ENCODE results near the gene TCF3. TPM values are rescaled to one million over a fixed set of nuclear protein-coding genes. Genes with fewer than 3 reads are reported as not detected.

Gene TCF3
- total RNA-seq, 1 donor, result 55.0 TPM

DNA sequence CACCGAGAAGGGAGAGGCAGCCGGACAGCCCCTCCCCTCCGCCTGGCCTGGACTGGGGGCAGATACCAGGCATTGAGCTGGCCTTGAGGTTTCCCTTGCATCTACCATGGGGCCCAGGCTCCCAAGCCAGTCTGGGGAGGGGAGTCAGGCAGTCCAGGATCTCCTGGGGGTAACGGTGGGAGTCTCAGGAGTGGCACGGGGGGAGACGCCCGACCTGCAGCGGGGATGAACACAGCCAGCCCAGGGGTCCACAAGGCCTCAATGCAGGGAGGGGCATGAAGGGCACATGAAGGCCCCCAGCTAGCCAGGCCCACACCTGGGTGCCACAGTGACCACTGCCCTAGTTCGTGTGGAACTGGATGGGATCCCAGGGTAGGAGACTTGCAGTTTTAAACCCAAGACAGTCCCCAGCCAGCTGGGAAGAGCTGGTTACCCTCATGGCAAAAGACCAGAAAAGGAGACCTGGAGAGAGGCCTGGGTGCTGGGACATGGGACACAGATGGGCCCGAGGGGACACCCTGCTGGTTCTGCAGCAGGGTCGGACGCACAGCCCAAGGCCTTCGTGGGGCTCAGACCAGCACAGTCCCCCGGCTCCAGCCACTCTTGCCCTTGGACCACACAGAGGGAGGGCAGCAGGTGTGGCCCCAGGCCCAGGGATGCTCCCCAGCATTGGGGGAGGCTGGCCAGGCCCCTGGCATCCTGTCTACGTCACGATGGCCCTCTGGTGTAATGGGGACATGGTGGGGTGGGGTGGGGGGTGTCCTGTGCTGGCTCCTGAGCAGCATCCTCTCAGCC is 42.5 kb downstream of the TCF3 start:
- H3K4me1 ChIP-seq (ENCODE audit: insufficient read depth, low read length), result peaks cover 9% of the 10 kb centered on the region
- no peak overlapping the region for H2AFZ ChIP-seq (ENCODE audit: low read length)
- H3K9me3 ChIP-seq (ENCODE audit: low read depth, low read length), result no peaks in the 10 kb centered on the region
- H3K4me2 ChIP-seq (ENCODE audit: insufficient read depth, low read length), result no peak overlapping the region
- H3K4me3 ChIP-seq (ENCODE audit: insufficient read depth, low read length), result no peak overlapping the region
- TF ChIP-seq, protein P1, sequence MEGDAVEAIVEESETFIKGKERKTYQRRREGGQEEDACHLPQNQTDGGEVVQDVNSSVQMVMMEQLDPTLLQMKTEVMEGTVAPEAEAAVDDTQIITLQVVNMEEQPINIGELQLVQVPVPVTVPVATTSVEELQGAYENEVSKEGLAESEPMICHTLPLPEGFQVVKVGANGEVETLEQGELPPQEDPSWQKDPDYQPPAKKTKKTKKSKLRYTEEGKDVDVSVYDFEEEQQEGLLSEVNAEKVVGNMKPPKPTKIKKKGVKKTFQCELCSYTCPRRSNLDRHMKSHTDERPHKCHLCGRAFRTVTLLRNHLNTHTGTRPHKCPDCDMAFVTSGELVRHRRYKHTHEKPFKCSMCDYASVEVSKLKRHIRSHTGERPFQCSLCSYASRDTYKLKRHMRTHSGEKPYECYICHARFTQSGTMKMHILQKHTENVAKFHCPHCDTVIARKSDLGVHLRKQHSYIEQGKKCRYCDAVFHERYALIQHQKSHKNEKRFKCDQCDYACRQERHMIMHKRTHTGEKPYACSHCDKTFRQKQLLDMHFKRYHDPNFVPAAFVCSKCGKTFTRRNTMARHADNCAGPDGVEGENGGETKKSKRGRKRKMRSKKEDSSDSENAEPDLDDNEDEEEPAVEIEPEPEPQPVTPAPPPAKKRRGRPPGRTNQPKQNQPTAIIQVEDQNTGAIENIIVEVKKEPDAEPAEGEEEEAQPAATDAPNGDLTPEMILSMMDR (IDR thresholded peaks at IDR 0.05; ENCODE audit: extremely low read depth, low read depth, low read length), result no peak
- no peaks in the 10 kb centered on the region for H4K20me1 ChIP-seq (ENCODE audit: insufficient read depth, low read length)
- H3K27me3 ChIP-seq (ENCODE audit: insufficient read depth, low read length), result no peaks in the 10 kb centered on the region
- peaks cover 4% of the 10 kb centered on the region for H3K79me2 ChIP-seq (ENCODE audit: insufficient read depth, low read length)
- no peak for DNase-seq (ENCODE audit: insufficient read length, low spot score, missing footprints)
- peaks cover 33% of the 10 kb centered on the region for H3K36me3 ChIP-seq (ENCODE audit: insufficient read depth, low read length)
- H3K27ac ChIP-seq (ENCODE audit: low read depth, low read length), result no peak overlapping the region

DNA sequence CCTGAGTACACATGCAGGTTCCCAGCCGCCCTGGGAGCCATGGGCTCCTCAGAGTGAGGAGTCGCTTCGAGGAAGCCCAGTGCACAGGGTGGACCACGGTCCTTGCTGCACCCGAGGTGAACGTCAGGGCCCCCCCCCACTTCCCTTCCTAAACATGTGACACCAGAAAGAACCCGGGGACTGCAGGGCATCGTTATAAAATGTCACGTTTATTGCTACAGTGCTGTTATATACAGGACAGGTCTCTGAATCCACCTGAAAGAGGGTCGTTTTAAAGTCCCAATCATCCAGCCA is 43.4 kb downstream of the TCF3 start:
- Histone ChIP-seq H2AFZ (ENCODE audit: low read length) (no peak overlapping the region), H3K4me3 (ENCODE audit: insufficient read depth, low read length) (no peak overlapping the region), H3K36me3 (ENCODE audit: insufficient read depth, low read length) (peaks cover 27% of the 10 kb centered on the region)

DNA sequence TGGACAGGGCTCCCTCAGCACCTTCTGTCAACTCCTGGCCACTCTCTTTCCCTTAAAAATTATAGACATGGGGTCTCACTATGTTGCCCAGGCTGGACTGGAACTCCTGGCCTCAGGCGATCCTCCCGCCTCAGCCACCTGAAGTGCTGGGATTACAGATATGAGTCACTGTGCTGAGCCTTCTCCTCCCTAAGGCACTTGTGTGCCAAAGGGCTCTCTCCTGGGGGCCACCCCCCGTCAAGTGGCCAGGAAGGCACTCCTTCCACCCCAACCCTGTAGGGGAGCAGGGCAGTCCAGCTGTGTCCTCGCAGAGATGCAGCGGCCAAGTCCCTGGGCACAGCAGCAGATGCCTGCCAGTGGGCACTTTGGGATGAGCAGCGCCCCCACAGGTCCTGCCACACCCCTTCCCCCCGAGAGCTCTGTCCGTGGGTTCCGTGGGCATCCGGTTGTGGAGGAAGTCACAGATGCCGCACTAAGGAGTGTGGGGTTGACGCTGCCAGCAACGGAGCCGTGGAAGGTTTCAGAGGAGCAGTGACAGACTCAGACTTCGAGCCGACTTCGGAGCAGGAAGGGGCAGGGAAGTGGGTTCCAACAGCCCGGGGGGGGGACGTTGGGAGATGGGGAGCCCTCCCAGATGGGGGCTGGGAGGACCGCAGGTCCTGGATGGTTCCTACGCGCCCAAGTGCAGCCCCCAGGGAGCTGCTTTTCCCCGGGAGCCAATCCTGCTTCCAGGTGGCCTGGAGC is 43.9 kb downstream of the TCF3 start:
- H3K27me3 ChIP-seq (ENCODE audit: insufficient read depth, low read length), result no peaks in the 10 kb centered on the region
- H3K79me2 ChIP-seq (ENCODE audit: insufficient read depth, low read length), result peaks cover 17% of the 10 kb centered on the region
- no peak for DNase-seq (ENCODE audit: insufficient read length, low spot score, missing footprints)
- H3K4me1 ChIP-seq (ENCODE audit: insufficient read depth, low read length), result peaks cover 15% of the 10 kb centered on the region
- no peak overlapping the region for H3K27ac ChIP-seq (ENCODE audit: low read depth, low read length)
- peaks cover 3% of the 10 kb centered on the region for H4K20me1 ChIP-seq (ENCODE audit: insufficient read depth, low read length)
- TF ChIP-seq, protein P1 (IDR thresholded peaks at IDR 0.05; ENCODE audit: extremely low read depth, low read depth, low read length), result no peak
- H3K4me3 ChIP-seq (ENCODE audit: insufficient read depth, low read length), result no peak overlapping the region
- no peaks in the 10 kb centered on the region for H3K9me3 ChIP-seq (ENCODE audit: low read depth, low read length)
- peaks cover 22% of the 10 kb centered on the region for H3K36me3 ChIP-seq (ENCODE audit: insufficient read depth, low read length)
- H3K4me2 ChIP-seq (ENCODE audit: insufficient read depth, low read length), result no peak overlapping the region
- no peak overlapping the region for H2AFZ ChIP-seq (ENCODE audit: low read length)

More for the DNA sequence above, 43.4 kb downstream of the TCF3 start:
- Histone ChIP-seq H3K27me3 (ENCODE audit: insufficient read depth, low read length) (no peaks in the 10 kb centered on the region), H3K4me1 (ENCODE audit: insufficient read depth, low read length) (peaks cover 14% of the 10 kb centered on the region), H3K9me3 (ENCODE audit: low read depth, low read length) (no peaks in the 10 kb centered on the region), H3K27ac (ENCODE audit: low read depth, low read length) (no peak overlapping the region), H3K4me2 (ENCODE audit: insufficient read depth, low read length) (no peak overlapping the region), H3K79me2 (ENCODE audit: insufficient read depth, low read length) (peaks cover 12% of the 10 kb centered on the region), H4K20me1 (ENCODE audit: insufficient read depth, low read length) (no peaks in the 10 kb centered on the region)
- no peak for DNase-seq (ENCODE audit: insufficient read length, low spot score, missing footprints)
- TF ChIP-seq, protein P1 (IDR thresholded peaks at IDR 0.05; ENCODE audit: extremely low read depth, low read depth, low read length), result no peak

DNA sequence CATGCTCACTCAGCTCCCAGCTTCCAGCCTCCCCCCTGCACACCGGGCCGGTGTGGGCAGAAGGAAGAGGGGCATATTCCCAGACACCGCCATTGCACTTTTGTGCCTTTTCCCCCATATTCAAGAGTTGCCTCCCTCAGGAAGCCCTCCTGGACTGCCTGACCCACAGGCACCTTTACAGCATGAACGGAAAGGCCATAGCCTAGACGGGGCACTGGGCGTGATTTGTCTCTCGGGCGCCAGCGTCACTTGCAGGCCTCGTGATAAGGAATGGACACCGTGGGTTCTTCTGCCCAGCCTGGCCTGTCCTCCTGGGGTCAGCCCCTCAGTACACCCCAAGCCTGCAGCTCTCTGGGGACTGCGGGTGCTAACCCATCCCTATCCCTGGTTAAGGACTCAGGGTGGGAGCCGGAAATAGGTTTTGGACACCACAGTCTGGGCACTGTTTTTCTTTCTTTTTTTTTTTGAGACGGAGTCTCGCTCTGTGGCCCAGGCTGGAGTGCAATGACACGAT is 46.2 kb downstream of the TCF3 start:
- Histone ChIP-seq H3K27ac (ENCODE audit: low read depth, low read length) (peak overlapping the region; percentile 95), H3K4me1 (ENCODE audit: insufficient read depth, low read length) (peaks cover 15% of the 10 kb centered on the region), H3K9me3 (ENCODE audit: low read depth, low read length) (no peaks in the 10 kb centered on the region), H3K27me3 (ENCODE audit: insufficient read depth, low read length) (no peaks in the 10 kb centered on the region), H2AFZ (ENCODE audit: low read length) (peak overlapping the region; percentile 98), H4K20me1 (ENCODE audit: insufficient read depth, low read length) (peaks cover 19% of the 10 kb centered on the region), H3K79me2 (ENCODE audit: insufficient read depth, low read length) (peaks cover 40% of the 10 kb centered on the region), H3K4me3 (ENCODE audit: insufficient read depth, low read length) (peak overlapping the region; percentile 96), H3K36me3 (ENCODE audit: insufficient read depth, low read length) (peaks cover 2% of the 10 kb centered on the region), H3K4me2 (ENCODE audit: insufficient read depth, low read length) (peak overlapping the region; percentile 100)
- DNase-seq (ENCODE audit: insufficient read length, low spot score, missing footprints), result peak; percentile 90
- TF ChIP-seq, protein P1 (IDR thresholded peaks at IDR 0.05; ENCODE audit: extremely low read depth, low read depth, low read length), result no peak

Data from osteoblast (primary cell).